Raji (cell line): Measurements from ENCODE around the gene TTLL10.

Experiments
- POLR2A ChIP-seq: IDR thresholded peaks from 2 replicates; pipeline ENCODE4 v1.6.1; 2011; ENCODE audit warnings: low read depth, low read length, control low read depth; ENCODE audit not compliant: insufficient read depth

Gene TTLL10

GRCh38 chr1:1210726-1211540, 37.3 kb downstream of the TTLL10 start:
- TF ChIP-seq POLR2A, result no peak

- TF ChIP-seq POLR2A, result no peak
Measured at GRCh38 chr1:1211541-1212441, 38.1 kb downstream of the TTLL10 start.

GRCh38 chr1:1212780-1213344, 39.2 kb downstream of the TTLL10 start:
- no peak for TF ChIP-seq POLR2A

- TF ChIP-seq POLR2A, result no peak
Measured at GRCh38 chr1:1213345-1214265, 39.9 kb downstream of the TTLL10 start, which contains the start of gene TNFRSF4. TSS of gene TNFRSF4 (minus strand) at chr1:1214153. CDS start at chr1:1214127, 26 bp downstream.

GRCh38 chr1:1215080-1215676, 41.5 kb downstream of the TTLL10 start:
- no peak for TF ChIP-seq POLR2A

- no peak for TF ChIP-seq POLR2A
Measured at GRCh38 chr1:1215881-1216605, 42.4 kb downstream of the TTLL10 start.

- TF ChIP-seq POLR2A, result no peak
Measured at GRCh38 chr1:1216770-1217620, 43.3 kb downstream of the TTLL10 start.

- TF ChIP-seq POLR2A, result no peak
Measured at GRCh38 chr1:1217621-1218523, 44.2 kb downstream of the TTLL10 start.

- no peak for TF ChIP-seq POLR2A
Measured at GRCh38 chr1:1218524-1219200, 45.0 kb downstream of the TTLL10 start.

- TF ChIP-seq POLR2A, result no peak
Measured at GRCh38 chr1:1219341-1219740, 45.7 kb downstream of the TTLL10 start.

- no peak for TF ChIP-seq POLR2A
Measured at GRCh38 chr1:1220197-1220596, 46.5 kb downstream of the TTLL10 start.
